PC-3 (cell line): ENCODE data around the gene SENP1. TPM values are rescaled to one million over a fixed set of nuclear protein-coding genes. Genes with fewer than 3 reads are reported as not detected.

Experiments
- ATAC-seq: fragments of 200-7000 bp; cut with Tn5 transposase; 2 replicates; pipeline ENCODE4 v1.9.1; 2020; ENCODE audit warnings: mild to moderate bottlenecking, moderate library complexity
- BruUV-seq: library from RNA; stranded (reverse); fragments of 400-500 nt; replicated peaks from 2 replicates; lab custom pipeline; 2021; lab: Mats Ljungman, UMichigan
- CTCF ChIA-PET: fragments of 300-600 bp; sonication (Branson Sonifier 250); formaldehyde crosslinking; loops from one replicate; lab custom pipeline; 2022; ENCODE audit warnings: antibody characterized with exemption; lab: Charles Lee
- POLR2A ChIA-PET: fragments of 300-600 bp; sonication (Branson Sonifier 250); formaldehyde crosslinking; loops from one replicate; lab custom pipeline; 2022; ENCODE audit warnings: antibody characterized with exemption; ENCODE audit not compliant: unreplicated experiment; lab: Charles Lee
- DNase-seq: peaks from one replicate; pipeline ENCODE4 v3.0.0-alpha.2; 2015
- H2AFZ ChIP-seq: fragments of 300-600 bp; sonication (generic); 2 replicates; pipeline ENCODE4 v1.6.0; 2016; ENCODE audit warnings: antibody characterized with exemption, low read length
- H3F3A ChIP-seq: fragments of 300-600 bp; sonication (generic); one replicate; pipeline ENCODE4 v1.6.0; 2017; ENCODE audit warnings: antibody characterized with exemption, low read length, control low read depth, mild to moderate bottlenecking; ENCODE audit not compliant: unreplicated experiment
- H3K27ac ChIP-seq: fragments of 300-600 bp; sonication (generic); 2 replicates; pipeline ENCODE4 v1.5.1; 2016; ENCODE audit warnings: mild to moderate bottlenecking, low read length
- H3K27me3 ChIP-seq: fragments of 300-600 bp; sonication (generic); 2 replicates; pipeline ENCODE4 v1.6.1; 2016; ENCODE audit warnings: low read length, mixed read lengths
- H3K36me3 ChIP-seq: fragments of 300-600 bp; sonication (generic); 2 replicates; pipeline ENCODE4 v1.6.1; 2016; ENCODE audit warnings: low read depth, mixed run types, low read length, mixed read lengths
- H3K4me1 ChIP-seq: fragments of 300-600 bp; sonication (generic); 2 replicates; pipeline ENCODE4 v1.5.1; 2016; ENCODE audit warnings: low read length; ENCODE audit not compliant: insufficient read depth
- H3K4me2 ChIP-seq: fragments of 300-600 bp; sonication (generic); 2 replicates; pipeline ENCODE4 v1.6.0; 2016; ENCODE audit warnings: low read length
- H3K4me3 ChIP-seq: fragments of 300-600 bp; sonication (generic); 2 replicates; pipeline ENCODE4 v1.5.1; 2016; ENCODE audit warnings: mild to moderate bottlenecking, low read length, mixed read lengths
- H3K79me2 ChIP-seq: fragments of 300-600 bp; sonication (generic); 2 replicates; pipeline ENCODE4 v1.6.1; 2017; ENCODE audit warnings: low read length, mixed read lengths
- H3K9ac ChIP-seq: fragments of 300-600 bp; sonication (generic); 2 replicates; pipeline ENCODE4 v1.6.0; 2016; ENCODE audit warnings: mild to moderate bottlenecking, low read length
- H3K9me2 ChIP-seq: fragments of 300-600 bp; sonication (generic); replicated peaks from 2 replicates; pipeline ENCODE4 v1.6.1; 2016; ENCODE audit warnings: mixed run types, low read length, mixed read lengths
- H3K9me3 ChIP-seq: fragments of 300-600 bp; sonication (generic); 2 replicates; pipeline ENCODE4 v1.6.1; 2016; ENCODE audit warnings: low read length, mixed read lengths
- H4K20me1 ChIP-seq: fragments of 300-600 bp; sonication (generic); 2 replicates; pipeline ENCODE4 v1.6.1; 2016; ENCODE audit warnings: low read length, mixed read lengths
- EZH2 ChIP-seq: fragments of 300-600 bp; sonication (generic); IDR thresholded peaks from one replicate; pipeline ENCODE4 v1.6.1; 2017; ENCODE audit warnings: antibody characterized with exemption, mild to moderate bottlenecking, low read length; ENCODE audit not compliant: unreplicated experiment
- EZH2phosphoT487 ChIP-seq: fragments of 300-600 bp; sonication (generic); IDR thresholded peaks from 2 replicates; pipeline ENCODE4 v1.6.1; 2018; ENCODE audit warnings: mild to moderate bottlenecking, antibody characterized with exemption, low read length, borderline replicate concordance
- intact Hi-C: fragments of 100-400 bp; cut with micrococcal nuclease; formaldehyde crosslinking; loops from 2 replicates; pipeline ENCODE4 v1.9.0; 2023
- total RNA-seq: library from RNA; depleted of rRNA; stranded (reverse); fragments of >200 nt; gene quantifications from 2 replicates; pipeline ENCODE4 v1.2.3, GENCODE V29; 2014
- TF ChIP-seq, protein P1 (sequence below): fragments of 300-600 bp; sonication (generic); conservative IDR thresholded peaks from 2 replicates; pipeline ENCODE4 v1.5.1; 2017; ENCODE audit warnings: antibody characterized with exemption, low read depth, mild to moderate bottlenecking, low read length

Gene SENP1
- total RNA-seq, 1 experiment from 2014 or later = 20.9 TPM

DNA sequence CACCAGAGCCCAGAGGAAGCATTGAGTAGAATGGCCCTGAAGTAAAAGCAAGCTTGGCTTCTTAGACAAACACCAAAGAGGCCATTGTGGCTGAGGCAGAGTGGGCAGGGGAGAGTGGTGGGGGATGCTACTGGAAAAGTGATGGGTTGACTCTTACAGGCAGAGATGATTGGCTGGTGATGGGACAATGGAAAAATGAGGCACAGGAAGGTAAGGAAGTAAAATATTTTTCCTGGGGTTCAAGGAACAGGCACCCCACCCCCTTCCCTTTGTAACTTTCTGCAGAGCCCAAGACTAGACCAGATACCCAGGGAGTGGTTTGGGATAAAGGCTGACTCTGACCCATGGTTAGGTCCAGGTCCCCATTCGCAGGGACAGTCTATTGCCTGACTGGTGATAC is 66.7 kb downstream of the SENP1 start:
- no peak overlapping the region for H2AFZ ChIP-seq
- TF ChIP-seq EZH2phosphoT487 (no peak), EZH2 (no peak)
- TF ChIP-seq, protein P1, sequence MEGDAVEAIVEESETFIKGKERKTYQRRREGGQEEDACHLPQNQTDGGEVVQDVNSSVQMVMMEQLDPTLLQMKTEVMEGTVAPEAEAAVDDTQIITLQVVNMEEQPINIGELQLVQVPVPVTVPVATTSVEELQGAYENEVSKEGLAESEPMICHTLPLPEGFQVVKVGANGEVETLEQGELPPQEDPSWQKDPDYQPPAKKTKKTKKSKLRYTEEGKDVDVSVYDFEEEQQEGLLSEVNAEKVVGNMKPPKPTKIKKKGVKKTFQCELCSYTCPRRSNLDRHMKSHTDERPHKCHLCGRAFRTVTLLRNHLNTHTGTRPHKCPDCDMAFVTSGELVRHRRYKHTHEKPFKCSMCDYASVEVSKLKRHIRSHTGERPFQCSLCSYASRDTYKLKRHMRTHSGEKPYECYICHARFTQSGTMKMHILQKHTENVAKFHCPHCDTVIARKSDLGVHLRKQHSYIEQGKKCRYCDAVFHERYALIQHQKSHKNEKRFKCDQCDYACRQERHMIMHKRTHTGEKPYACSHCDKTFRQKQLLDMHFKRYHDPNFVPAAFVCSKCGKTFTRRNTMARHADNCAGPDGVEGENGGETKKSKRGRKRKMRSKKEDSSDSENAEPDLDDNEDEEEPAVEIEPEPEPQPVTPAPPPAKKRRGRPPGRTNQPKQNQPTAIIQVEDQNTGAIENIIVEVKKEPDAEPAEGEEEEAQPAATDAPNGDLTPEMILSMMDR = no peak
- no peaks in the 10 kb centered on the region for H3K9me2 ChIP-seq
- H3K9ac ChIP-seq = no peak overlapping the region
- peaks cover 3% of the 10 kb centered on the region; the same call in 1 of the 2 replicates for H3K36me3 ChIP-seq
- no peaks in the 10 kb centered on the region for H3K79me2 ChIP-seq
- no peaks in the 10 kb centered on the region for H3K27me3 ChIP-seq
- no peak overlapping the region for H3K4me3 ChIP-seq
- no peaks in the 10 kb centered on the region for H3K9me3 ChIP-seq
- ChIA-PET CTCF (no interaction called here), POLR2A (no interaction called here)
- no peak overlapping the region for H3K4me2 ChIP-seq
- intact Hi-C loops = no loop called here
- no peaks in the 10 kb centered on the region for H3F3A ChIP-seq
- ATAC-seq (no peak), DNase-seq (no peak)
- no peak overlapping the region for H3K27ac ChIP-seq
- BruUV-seq = no TSS peak
- no peaks in the 10 kb centered on the region for H4K20me1 ChIP-seq
- H3K4me1 ChIP-seq = peaks cover 8% of the 10 kb centered on the region; the same call in 1 of the 2 replicates

DNA sequence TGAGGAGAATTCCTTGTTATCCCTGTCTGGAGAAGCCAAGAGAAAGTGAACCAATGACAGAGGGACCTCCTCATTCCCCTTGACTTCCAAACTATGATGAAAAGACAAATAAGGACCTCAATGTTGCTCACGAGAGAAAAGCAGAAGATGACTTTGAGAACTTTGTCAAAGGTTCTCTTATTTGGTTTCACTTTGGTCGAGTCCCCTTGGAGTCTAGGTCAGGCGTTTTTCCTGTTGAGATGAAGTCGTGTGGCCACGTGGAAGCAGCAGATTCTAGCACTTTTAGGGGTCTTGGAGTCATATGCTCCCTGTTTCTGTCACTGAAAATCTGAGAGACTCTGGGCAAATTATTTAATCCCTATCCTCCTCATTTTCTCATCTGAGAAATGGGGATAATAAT is 67.8 kb downstream of the SENP1 start:
- H2AFZ ChIP-seq = no peak overlapping the region
- BruUV-seq = no TSS peak

More for the DNA sequence above, 67.8 kb downstream of the SENP1 start:
- Histone ChIP-seq H3K4me1 (peaks cover 8% of the 10 kb centered on the region; the same call in 1 of the 2 replicates), H3K4me3 (no peak overlapping the region), H3K36me3 (peaks cover 2% of the 10 kb centered on the region; the same call in 1 of the 2 replicates), H3K9me2 (no peaks in the 10 kb centered on the region), H3K79me2 (no peaks in the 10 kb centered on the region), H4K20me1 (no peaks in the 10 kb centered on the region), H3K27me3 (no peaks in the 10 kb centered on the region), H3F3A (no peaks in the 10 kb centered on the region), H3K9me3 (no peaks in the 10 kb centered on the region), H3K27ac (no peak overlapping the region), H3K4me2 (no peak overlapping the region), H3K9ac (no peak overlapping the region)
- TF ChIP-seq, protein P1 = no peak
- no peak for TF ChIP-seq EZH2phosphoT487
- TF ChIP-seq EZH2 = no peak
- ChIA-PET POLR2A (no interaction called here), CTCF (no interaction called here)
- no peak for DNase-seq
- intact Hi-C loops = no loop called here
- ATAC-seq = no peak
